Thoracic aorta (tissue), 2 donors: ENCODE results near the gene INIP. TPM values are rescaled to one million over a fixed set of nuclear protein-coding genes. Genes with fewer than 3 reads are reported as not detected.

Experiments used
- ATAC-seq: fragments of 150-250 bp; one replicate; pipeline ENCODE4 v1.8.0; 2017; ENCODE audit warnings: low read depth; ENCODE audit not compliant: insufficient number of reproducible peaks, low FRiP score
- DNase-seq: peaks from one replicate; pipeline ENCODE4 v3.0.0-alpha.2; 2020; ENCODE audit warnings: low spot score
- H3K27ac ChIP-seq, 2 donors: fragments of 200-600 bp; sonication (generic); 1 replicate in 1 of 2; 2 replicates in 1 of 2; pipeline ENCODE4 v1.5.1; 2016; ENCODE audit warnings: mild to moderate bottlenecking in 2 of 2, moderate library complexity in 2 of 2
- H3K27me3 ChIP-seq: fragments of 200-600 bp; sonication (generic); replicated peaks from 2 replicates; pipeline ENCODE4 v1.6.0; 2016; ENCODE audit warnings: mild to moderate bottlenecking; ENCODE audit not compliant: insufficient read depth
- H3K36me3 ChIP-seq: fragments of 200-600 bp; sonication (generic); one replicate; pipeline ENCODE4 v1.5.1; 2016
- H3K4me1 ChIP-seq, 2 donors: fragments of 200-600 bp; sonication (generic); 1 replicate in 1 of 2; 2 replicates in 1 of 2; pipeline versions ENCODE4 v1.5.1 to v1.6.0; 2016; ENCODE audit warnings: low read depth in 2 of 2, mild to moderate bottlenecking in 1 of 2; ENCODE audit not compliant: control insufficient read depth in 1 of 2
- H3K4me3 ChIP-seq: fragments of 200-600 bp; sonication (generic); 2 replicates; pipeline ENCODE4 v1.5.1; 2016; ENCODE audit warnings: mild to moderate bottlenecking
- H3K9me3 ChIP-seq: fragments of 200-600 bp; sonication (generic); 2 replicates; pipeline ENCODE4 v1.5.1; 2016
- total RNA-seq, 2 donors: library from RNA; depleted of rRNA; stranded (reverse); fragments of >200 nt; gene quantifications; one replicate each; pipeline versions ENCODE4 v1.1.0 to v1.2.3, GENCODE V29; 2016
- TF ChIP-seq, protein P1 (sequence below): fragments of 200-600 bp; sonication (generic); IDR thresholded peaks from one replicate; pipeline ENCODE4 v1.5.1; 2019; ENCODE audit warnings: antibody characterized with exemption

Gene INIP, protein sequence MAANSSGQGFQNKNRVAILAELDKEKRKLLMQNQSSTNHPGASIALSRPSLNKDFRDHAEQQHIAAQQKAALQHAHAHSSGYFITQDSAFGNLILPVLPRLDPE
- 10 to 100 TPM; 16.1 to 21.6 TPM for total RNA-seq

DNA sequence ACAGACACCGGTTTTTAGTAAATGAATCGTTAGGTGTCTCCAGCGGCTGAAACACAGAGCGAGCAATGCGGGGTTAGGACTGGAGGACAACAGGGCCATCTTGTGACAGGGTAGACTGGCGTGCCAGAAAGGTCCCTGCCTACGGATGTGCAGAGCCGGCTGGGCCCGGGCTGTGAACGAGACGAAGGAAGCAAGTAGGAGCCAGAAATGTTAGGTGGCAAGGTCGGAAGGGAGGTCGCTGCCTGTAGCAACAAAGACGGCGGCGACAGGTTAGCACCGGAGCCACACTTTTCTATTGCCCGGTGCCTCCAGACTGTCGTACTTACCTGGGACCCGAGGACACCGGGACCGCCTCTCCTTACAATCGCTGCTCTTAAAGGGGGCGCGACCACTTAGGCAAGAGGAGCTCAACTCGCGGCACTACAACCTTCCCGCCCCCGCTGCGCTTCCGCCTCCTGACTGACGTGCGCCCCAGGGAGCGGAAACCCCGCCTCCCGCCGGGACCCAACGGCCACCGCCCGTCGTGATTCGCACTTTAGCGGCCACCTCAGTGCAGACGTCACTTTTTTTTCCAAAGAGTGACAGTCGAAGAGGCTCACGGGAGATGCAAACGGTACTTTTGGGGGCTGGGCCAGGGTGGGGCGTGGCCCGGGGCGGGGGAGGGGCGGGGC, at the start of gene INIP:
Gene INIP (minus strand): TSS at position 457 of the 671 bp plus-strand sequence. CDS start 1,632 bp downstream, outside the sequence.
- peaks cover 5 to 7% of the 10 kb centered on the region in 2 donors for H3K4me1 ChIP-seq
- H3K9me3 ChIP-seq: no peaks in the 10 kb centered on the region
- DNase-seq (peak; percentile 87), ATAC-seq (peak; percentile 95)
- H3K27ac ChIP-seq: peak within 1 kb of the TSS; percentile 64 to 66
- H3K36me3 ChIP-seq: no peaks in the 10 kb centered on the region
- TF ChIP-seq, protein P1, sequence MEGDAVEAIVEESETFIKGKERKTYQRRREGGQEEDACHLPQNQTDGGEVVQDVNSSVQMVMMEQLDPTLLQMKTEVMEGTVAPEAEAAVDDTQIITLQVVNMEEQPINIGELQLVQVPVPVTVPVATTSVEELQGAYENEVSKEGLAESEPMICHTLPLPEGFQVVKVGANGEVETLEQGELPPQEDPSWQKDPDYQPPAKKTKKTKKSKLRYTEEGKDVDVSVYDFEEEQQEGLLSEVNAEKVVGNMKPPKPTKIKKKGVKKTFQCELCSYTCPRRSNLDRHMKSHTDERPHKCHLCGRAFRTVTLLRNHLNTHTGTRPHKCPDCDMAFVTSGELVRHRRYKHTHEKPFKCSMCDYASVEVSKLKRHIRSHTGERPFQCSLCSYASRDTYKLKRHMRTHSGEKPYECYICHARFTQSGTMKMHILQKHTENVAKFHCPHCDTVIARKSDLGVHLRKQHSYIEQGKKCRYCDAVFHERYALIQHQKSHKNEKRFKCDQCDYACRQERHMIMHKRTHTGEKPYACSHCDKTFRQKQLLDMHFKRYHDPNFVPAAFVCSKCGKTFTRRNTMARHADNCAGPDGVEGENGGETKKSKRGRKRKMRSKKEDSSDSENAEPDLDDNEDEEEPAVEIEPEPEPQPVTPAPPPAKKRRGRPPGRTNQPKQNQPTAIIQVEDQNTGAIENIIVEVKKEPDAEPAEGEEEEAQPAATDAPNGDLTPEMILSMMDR: no peak
- no peaks in the 10 kb centered on the region for H3K27me3 ChIP-seq
- peak within 1 kb of the TSS; percentile 82 for H3K4me3 ChIP-seq

DNA sequence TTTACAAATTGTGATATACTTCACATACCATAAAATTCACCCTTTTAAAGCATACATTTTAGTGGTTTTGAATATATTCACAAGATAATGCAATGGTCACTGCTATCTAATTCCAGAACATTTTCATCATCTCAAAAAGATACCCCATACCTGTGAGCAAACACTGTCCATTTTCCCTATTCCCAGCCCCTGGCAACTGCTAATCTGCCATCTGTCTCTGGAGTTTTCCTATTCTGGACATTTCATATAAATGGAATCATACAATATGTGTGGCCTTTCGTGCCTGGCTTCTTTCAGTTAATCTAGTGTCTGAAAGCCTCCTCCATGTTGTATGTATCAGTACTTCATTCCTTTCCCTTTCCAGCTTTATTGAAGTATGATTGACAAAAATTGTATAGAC, 47.4 kb upstream of the INIP start:
- no peak overlapping the region for H3K4me3 ChIP-seq
- no peaks in the 10 kb centered on the region for H3K4me1 ChIP-seq
- ATAC-seq (no peak), DNase-seq (no peak)
- H3K36me3 ChIP-seq: no peaks in the 10 kb centered on the region
- H3K9me3 ChIP-seq: no peaks in the 10 kb centered on the region
- no peaks in the 10 kb centered on the region for H3K27me3 ChIP-seq
- no peak overlapping the region for H3K27ac ChIP-seq
- TF ChIP-seq, protein P1: no peak

DNA sequence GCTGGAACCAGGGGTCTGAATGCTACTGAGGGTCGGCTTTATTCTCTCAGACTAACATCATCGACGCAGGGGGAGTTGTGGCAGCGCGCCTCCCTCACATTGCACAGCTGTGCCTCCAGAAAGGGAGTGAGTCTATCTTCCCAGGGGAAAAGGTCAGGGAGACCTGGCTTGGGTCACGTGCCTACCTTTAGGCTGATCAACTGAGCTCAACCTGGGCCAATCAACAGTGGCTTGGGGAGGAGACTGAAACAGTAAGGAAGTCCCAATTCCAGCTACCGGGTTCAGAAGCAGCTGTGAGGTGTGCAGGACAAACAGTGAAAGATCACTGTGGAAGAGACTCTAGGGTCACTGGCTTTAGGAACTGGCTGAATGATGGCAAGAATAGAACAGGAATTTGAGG, 46.9 kb upstream of the INIP start:
- H3K9me3 ChIP-seq: no peaks in the 10 kb centered on the region
- H3K27ac ChIP-seq: no peak overlapping the region
- ATAC-seq (no peak), DNase-seq (no peak)
- no peaks in the 10 kb centered on the region for H3K36me3 ChIP-seq
- no peaks in the 10 kb centered on the region for H3K4me1 ChIP-seq
- TF ChIP-seq, protein P1: no peak
- no peaks in the 10 kb centered on the region for H3K27me3 ChIP-seq
- no peak overlapping the region for H3K4me3 ChIP-seq

DNA sequence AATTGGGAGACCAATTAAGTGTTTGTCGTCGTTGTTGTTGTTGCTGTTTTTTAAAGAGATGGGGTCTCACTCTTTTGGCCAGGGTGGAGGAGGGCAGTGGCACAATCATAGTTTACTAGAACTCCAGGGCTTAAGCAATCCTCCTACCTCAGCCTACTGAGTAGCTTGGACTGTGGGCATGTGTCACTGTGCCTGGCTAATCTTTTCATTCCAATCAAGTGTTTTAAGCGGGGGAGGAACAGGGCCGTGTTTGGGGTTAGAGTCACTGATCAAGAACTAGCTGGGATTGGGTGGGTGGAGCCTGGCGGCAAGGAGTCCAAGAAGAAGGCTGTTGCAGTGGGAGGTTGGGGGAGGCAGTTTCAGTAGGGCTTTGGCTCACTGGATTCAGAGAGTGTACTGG, 46.4 kb upstream of the INIP start:
- Histone ChIP-seq H3K27me3 (no peaks in the 10 kb centered on the region), H3K9me3 (no peaks in the 10 kb centered on the region), H3K4me3 (no peak overlapping the region), H3K36me3 (no peaks in the 10 kb centered on the region), H3K27ac (no peak overlapping the region), H3K4me1 (no peaks in the 10 kb centered on the region)
- TF ChIP-seq, protein P1: no peak
- DNase-seq (no peak), ATAC-seq (peak; percentile 63)

DNA sequence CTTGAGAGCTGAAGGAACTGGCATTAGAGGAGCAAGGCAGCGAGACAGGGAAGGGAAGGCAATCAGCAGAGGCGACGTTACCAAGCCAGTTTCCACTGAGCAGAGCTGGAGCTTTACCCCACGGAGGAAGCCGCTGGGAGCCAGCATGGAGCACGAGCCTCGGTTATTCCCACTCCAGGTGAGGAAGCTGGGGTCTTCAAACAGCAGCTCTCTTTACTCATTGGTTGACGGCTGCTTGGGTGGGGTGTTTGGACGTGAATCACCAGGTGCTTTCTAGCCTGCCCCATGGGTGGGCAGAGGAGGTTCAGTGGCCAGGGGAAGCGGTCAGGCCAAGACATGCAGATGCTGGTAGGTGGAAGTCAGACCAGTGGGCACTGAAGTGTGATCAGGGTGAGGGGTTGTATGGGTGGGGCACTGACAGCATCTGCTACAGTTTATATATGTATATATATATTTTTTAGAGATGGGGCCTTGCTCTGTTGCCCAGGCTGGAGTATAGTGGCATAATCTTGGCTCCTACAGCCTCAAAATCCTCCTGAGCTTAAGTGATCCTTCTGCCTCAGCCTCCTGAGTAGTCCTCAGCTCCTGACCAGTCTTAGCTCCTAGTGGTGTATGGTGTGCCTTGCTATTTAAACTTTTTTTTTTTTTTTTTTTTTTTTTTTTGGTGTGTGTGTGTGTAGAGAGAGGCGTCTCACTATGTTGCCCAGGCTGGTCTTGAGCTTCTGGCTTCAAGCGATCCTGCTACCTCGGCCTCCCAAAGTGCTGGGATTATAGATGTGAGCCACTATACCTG, 45.0 kb upstream of the INIP start:
- no peak for ATAC-seq
- no peaks in the 10 kb centered on the region for H3K27me3 ChIP-seq
- TF ChIP-seq, protein P1: no peak
- no peaks in the 10 kb centered on the region for H3K9me3 ChIP-seq
- no peak overlapping the region for H3K4me3 ChIP-seq
- no peaks in the 10 kb centered on the region for H3K4me1 ChIP-seq
- no peak overlapping the region for H3K27ac ChIP-seq
- no peaks in the 10 kb centered on the region for H3K36me3 ChIP-seq
- DNase-seq: no peak
